ENCODE data around the gene MYRFL.
A peak's percentile ranks its signal among the peaks of the same experiment; 100 is the strongest.
"Not testable (repeated sequence)": the region's sequence is repeated elsewhere in the genome, so short reads cannot be mapped to it uniquely, and the experiment has no call there.

MYRFL gene

DNA sequence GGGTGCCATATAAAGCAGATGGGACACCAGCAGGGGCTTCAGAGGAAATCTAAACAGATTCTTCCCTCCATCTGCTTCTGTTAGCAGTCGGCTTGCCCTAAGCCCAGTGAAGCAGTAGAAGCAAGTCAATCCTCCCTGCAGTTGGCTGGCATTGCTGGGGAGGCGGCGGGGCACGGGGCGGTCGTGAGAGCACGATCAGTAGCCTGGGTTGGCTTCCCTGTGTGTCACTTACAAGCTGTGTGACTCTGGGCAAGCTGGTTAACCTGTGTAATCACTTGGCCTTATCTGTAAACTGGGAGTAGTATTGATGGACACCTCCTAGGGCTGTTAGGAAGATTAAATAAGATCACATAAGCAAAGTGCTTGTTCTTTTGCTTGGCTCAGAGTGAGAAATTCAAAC is 19.4 kb downstream of the MYRFL start:
- no peak for DNase-seq

DNA sequence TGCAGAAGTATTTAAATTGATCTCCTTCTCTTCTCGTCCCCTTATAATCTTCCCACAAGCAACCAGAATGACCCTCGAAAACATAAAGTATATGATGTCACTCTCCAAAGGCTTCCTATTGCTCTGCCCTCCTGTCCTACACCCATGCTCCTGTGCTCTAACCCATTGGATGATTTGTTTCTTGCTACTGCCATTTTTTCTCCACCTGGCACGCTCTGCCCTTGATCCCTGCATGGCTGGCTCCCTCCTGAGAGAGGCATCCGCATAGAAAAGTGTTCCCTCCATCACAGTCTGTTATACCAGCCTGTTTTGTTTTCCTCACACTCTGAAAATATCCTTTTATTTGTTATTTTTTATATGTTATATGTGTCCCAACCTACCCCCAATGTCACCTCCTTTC is 19.8 kb downstream of the MYRFL start:
- DNase-seq: no peak

DNA sequence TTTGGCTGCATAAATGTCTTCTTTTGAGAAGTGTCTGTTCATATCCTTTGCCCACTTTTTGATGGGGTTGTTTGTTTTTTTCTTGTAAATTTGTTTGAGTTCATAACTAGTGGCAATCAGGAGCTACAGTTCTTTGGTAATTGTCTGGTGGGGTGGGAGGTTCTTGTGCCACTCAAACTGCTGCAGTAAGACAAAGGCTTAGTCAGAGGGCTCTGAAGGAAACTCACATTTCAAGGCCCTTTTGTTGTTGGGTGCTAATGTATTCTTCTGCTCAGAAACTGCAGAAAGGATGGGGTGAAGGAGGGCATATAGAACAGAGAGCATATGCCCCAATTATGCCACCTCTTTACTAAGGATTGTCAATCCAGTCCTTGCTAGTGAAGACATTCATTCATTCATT is 21.9 kb downstream of the MYRFL start:
- no peak for DNase-seq

DNA sequence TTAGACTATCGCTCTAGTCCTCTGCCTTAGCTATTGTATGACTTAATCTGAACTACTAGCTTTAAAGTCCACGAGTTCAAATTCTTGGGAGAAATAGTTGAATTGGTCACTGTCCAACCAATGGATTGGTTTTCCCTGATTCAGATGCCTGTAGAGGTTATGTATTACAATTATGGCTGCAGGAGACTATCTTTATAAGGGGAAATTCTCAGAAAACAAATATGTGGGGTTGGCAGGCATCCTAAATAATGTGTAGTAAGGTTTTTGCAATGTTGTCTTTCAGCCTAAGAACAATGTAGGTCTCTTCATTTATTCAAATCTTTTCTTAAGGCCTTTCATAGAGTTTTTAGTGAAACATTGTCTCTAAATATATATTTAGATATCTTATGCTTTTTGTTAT is 26.9 kb downstream of the MYRFL start:
- no peak for DNase-seq

DNA sequence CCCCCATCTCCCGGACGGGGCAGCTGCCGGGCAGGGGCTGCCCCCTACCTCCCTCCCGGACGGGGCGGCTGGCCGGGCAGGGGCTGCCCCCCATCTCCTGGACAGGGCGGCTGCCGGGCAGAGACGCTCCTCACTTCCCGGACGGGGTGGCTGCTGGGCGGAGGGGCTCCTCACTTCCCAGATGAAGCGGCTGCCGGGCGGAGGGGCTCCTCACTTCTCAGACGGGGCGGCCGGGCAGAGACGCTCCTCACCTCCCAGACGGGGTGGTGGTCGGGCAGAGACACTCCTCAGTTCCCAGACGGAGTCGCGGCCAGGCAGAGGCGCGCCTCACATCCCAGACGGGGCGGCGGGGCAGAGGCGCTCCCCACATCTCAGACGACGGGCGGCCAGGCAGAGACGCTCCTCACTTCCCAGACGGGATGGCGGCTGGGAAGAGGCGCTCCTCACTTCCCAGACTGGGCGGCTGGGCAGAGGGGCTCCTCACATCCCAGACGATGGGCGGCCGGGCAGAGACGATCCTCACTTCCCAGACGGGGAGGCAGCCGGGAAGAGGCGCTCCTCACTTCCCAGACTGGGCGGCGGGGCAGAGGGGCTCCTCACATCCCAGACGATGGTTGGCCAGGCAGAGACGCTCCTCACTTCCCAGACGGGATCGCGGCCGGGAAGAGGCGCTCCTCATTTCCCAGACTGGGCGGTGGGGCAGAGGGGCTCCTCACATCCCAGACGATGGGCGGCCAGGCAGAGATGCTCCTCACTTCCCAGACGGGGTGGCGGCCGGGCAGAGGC is 28.3 kb downstream of the MYRFL start:
- DNase-seq: not testable (repeated sequence)

DNA sequence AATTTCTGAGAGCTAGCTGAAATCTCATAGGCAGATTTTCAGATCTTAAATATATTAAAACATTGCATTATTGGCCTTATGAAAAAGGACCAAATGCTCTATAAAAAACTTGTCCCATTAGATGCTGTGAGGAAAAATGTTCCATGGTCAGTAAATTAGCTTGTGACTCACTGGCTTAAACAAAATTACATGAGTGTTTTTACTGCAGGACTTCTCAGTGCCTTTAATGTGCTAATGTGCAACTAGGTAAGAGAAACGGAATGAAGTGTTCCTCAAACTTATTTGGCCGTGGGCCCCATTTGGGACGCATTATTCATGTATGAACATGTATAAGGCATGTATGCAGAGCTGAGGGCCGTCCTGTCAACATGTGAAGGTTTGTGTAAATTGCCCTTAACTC is 41.7 kb downstream of the MYRFL start:
- no peak for DNase-seq

DNA sequence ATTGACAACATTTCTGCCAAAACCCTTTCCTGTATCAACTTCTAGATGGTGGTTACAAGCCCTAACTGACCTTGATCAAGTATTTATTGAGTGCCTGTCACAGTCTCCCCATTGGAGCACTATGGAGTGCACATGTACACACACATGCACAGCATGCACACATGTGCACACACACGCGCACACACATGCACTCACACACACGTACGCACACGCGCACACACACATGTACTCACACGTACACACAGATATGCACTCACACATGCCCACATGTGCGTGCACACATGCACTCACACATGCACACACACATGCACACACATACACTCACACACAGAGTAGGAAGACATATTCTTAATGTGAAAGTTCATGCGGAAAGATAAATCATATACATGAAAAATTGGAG is 43.7 kb downstream of the MYRFL start:
- DNase-seq: no peak

DNA sequence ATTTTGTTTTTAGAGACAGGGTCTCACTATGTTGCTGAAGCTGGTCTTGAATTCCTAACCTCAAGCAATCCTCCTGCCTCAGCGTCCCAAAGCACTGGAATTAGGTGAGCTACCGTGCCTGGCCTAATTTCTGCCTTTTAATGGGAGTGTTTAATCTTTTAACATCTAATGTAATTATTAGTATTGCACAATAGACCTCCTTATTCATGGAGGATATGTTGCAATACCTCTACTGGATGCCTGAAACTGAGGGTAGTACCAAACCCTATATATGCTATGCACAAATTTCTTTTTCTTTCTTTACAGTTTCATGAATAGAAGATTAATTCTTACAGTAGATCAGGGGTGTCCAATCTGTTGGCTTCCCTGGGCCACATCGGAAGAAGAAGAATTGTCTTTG is 47.8 kb downstream of the MYRFL start:
- DNase-seq: no peak

DNA sequence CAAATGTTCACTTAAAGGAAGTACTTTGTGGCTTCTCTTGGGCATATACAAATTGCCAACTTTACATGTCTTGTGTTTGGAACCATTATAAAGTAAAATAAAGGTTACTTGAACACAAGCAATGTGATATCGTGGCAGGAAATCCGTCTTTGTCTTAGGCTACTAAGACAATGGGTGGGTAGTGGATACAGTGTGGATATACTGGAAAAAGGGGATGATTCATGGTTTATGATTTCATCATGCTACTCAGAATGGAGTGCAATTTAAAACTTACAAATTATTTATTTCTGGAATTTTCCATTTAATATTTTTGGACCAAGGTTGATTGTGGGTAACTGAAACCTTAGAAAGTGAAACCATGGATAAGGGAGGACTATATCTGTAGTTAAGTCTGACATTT is 48.4 kb downstream of the MYRFL start:
- DNase-seq: no peak

DNA sequence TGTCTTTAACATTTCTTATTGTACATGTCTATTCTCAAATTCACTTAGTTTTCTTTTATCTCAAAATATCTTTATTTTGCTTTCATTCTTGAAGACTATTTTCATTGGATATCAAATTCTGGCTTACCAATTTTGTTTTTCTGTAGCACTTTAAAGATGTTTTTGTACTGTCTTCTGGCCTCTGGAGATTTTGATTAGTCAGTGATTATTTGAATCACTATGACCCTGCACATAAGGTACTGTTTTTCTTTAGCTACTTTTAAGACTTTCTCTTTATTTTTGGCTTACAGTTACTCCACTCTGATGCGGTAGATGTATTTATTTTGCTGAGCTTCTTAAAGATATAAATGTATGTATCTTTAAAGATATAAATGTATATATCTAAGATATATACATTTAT is 49.6 kb downstream of the MYRFL start:
- DNase-seq: no peak

DNA sequence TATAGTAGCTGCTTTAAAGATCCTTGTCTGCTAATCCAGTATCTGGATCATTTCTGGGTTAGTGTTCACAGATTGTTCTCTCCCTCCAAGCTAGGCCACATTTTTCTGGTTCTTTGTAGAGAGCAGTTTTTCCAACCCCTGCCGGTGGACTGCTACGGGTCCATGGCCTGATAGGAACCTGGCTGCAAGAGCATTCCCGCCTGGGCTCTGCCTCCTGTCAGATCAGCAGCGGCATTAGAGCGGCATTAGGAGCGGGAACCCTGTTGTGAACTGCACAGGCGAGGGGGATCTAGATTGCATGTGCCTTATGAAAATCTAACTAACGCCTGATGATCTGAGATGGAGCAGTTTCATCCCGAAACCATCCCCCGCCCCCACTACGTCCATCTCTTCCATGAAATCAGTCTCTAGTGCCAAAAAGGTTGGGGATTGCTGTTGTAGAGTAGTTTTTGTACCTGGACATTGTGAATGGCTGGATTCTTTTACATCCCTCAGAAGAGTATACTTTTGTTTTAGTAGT is 50.4 kb downstream of the MYRFL start:
- DNase-seq: no peak

DNA sequence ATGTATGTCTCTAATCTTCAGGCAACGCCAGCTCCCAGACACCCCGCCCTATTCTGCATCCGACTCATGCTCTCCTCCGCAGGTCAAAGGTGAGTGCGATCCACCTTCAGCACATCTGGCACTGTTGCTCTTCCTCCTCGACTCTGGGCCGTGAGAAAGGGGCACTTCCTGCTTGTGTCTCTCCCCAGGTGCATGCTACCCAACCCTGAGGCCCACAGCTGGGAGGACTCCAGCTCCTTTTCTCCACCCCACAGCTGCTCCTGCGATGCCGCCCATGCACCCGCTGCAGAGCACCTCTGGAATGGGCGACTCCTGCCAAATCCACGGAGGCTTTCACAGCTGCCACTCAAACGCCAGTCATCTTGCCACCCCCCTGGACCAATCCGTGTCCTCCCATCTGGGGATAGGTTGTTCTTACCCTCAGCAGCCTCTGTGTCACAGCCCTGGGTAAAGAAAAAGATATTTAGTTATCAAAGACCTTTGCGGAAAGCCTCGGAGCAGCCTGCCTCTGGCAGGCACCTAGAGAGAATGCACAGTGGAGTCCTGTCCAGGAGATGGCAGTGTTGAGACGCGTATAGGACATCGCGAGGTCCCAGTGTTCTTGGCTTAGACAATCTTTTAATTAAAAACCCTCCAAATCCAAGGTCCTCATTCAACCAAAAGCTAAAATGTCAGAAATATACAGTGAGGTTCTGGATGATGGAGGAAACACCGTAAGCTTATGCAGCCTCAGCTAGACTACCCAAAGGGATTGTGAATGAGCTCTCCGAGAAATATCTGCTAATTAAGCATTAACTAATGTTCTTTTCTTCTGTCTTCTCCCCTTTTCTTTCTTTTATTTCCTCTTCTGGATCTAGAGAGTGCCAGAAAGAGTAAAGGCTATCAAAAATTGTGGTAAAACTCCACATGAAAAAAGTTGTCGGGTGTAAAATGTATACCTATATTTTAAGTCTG is 54.3 kb downstream of the MYRFL start:
- DNase-seq: peak; percentile 57

DNA sequence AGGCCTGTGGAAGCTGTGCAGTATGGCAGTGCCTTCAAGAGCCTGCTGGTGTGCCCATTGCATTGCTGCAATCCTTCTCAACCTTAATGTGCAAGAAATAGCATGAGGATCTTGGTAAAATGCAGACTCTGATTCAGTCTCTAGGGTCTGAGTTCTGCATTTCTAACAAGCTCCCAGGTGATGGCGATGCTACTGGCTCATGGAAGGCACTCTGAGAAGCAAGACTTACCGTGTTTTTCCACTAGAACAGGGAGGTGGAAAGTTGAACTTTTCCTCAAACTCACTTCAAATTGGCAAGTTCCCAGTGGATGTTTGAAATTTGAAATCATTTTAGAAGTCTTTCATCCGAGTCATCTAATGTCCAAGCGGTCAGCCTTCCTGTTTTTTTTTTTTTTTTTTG is 55.5 kb downstream of the MYRFL start:
- no peak for DNase-seq

DNA sequence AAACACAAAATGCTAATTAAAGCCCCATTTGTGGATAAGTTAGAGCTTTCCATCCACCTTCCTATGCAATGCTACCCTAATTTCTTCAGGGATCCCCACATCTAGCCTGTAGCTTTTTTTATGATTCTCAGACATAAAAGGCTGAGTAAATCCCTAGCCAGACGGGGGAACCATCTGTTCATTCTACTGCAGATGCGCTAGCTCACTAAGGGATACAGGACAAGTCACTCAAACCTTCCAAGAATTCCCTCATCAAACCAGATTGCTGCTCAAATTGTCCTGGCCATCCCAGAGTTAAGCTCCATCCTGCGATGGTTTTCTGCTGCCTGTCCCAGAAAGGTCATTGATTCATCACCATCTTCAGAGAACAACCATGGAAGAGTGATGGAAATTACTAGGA is 56.7 kb downstream of the MYRFL start:
- DNase-seq: no peak

DNA sequence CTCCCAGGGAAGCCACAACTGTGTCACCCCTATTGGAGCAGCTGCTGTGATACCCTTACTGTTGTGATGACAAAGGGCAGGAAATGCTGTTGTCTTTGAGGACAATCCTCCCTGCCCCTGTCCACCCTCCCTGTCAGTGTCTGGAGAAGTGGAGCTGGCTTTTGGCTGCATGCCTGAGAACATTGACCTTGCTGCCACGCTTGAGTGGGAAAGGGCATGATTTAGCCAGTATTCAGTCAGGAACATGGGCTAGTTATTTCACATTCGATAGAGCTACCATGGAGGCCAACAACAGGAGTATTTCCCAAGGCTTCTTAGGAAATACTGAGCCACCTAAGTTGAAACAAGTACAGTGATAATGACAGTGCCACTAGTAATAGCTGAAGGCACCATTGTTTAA is 59.4 kb downstream of the MYRFL start:
- no peak for DNase-seq

DNA sequence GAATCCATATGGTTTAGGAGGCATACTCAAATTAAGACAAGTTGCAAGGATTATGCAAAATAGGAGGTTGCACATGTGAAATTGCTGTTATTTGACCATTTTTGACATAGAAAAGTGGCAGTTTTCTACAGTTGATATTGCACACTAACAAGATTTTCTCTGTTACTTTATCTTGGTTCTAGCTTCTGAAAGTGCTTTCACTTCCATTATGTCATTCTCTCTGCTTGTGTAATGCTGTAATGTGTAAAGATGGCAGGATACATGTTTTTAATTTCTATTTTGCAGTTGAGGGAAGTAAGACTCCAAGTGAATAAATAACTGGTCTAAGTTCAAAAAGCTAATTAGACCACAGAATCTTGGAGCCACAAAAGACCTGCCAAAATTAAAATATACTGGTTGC is 60.6 kb downstream of the MYRFL start:
- DNase-seq: no peak

DNA sequence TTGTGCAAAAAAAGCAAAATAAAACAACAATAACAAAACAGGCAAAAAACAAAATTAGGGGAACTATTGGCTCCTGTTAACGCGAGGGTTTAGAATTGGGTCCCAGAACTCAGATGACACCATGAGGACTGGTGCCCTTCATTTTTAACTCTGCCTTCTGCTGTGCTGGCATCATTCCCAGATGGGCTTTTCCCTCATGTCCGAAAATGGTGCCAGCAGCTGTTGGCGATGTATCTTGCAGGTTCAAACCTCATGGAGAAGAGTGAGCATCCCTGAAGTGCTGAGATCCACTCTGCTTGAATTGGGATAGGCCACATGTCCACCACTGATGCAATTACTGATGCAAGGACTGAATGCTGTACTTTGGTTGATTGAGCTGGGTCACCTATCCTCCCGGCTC is 61.1 kb downstream of the MYRFL start:
- no peak for DNase-seq

DNA sequence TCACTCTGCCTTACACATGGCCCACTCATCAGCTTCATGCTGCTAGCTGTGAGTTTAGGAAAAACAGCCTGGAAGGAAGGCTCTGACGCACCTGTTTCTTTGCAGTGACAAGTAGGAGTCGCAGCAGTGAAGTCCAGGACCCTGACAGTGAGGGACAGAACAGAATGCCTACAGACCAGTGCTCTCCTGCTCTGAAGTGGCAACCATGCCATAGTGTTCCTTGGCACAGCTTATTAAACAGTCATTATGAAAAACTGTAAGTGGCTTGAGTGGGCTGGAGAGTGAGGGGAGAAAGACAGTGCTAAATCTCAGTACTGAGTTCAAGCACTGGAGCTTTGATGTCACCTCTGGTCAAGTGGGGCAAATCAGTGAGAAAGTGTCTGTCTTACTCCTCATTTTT is 61.7 kb downstream of the MYRFL start:
- DNase-seq: no peak

DNA sequence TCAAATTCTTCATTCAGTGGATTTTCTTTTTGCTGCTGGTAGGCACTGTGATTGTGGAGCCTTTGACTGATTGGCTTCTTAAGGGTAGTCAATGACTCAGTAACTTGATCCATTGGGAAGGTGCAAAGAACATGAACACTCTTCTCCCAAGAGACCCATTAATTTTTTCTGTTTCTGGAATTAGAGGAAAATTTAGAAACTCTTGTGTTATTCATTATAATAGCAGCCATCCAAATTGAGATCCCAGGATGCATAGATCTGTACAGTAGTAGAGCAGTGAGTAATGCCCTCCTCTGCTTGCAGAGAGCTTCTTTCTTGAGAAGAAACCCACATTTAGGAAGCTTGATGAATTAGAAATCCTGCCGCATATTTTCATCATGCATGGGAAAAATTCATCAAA is 63.9 kb downstream of the MYRFL start:
- no peak for DNase-seq

DNA sequence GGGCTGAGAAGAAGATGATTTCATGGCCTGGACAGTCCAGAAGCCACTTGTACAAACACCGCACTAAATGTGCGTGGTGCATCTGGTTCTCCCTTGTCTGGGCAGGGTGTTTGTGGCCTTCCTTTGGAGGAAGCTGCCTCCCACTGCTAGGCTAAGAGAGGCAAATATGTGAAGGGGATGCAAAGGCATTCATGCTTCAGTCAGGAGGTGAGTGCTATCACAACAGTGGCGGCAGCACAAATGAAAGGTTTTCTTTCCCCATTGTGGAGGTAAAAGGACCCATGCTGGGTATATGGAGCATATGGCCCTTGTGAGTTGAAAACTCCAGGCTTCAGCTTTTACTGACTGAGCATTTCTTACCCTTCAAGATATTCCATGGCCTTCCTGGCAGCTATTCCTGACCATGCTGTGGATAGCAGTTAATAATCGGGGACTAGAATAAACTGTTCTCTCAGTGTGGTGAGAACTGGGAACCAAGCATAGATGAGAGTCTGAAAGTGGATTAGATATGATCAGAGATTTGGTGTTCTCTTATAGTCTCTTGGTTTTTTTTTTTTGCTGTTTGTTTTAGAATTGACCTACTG is 69.9 kb downstream of the MYRFL start:
- no peak for DNase-seq

DNA sequence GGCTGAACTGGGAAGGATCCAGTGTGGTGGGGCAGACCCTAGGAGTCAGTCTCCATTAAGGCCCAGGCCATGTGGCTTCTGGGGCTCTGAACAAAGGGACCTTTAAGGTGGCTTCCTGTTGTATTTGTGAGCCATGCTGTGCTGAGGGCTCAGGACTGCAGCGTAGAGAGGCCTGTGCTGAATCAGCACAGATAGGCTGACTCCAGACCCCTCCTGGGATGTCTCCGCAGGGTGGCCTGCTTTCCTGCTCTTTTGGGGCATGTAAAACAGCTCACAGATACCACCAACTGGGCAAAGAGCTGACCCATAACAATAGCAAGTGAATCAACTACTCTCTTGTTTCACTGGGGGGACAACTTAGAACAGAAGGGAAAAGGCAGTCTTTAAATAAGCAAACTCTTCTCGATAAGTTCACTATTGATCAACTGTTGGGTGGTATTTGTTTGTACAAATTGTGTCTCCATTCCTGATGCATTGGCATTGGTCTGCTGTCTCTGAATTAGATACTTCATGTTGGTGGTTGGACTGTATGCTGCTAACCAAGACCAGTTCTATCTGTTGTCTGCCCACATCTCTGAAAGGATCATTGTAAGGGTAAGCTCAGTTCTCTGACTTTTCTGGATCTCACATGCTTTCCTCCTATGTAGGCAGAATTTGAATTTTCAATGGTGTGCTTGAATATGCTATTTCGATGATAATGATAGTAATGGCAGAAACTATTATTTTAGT is 71.8 kb downstream of the MYRFL start:
- no peak for DNase-seq

DNA sequence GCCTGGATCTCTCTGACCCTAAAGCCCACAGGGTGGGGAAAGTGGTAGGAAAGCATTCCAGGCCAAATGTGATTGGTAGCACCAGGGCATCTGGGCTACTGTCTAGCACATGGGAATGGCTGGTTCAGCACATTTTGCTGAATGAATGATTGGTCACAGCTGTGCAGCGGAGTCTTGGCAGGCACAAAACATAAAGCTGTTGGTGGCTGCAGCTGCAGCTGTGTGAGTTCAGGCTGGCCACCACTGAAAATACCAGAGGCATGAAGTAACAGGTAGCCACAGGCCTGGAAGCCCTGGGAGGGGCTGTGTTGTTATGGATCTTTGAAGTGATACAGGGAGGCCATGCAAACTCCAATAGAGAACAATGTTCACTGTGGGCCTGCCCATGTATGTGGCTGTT is 72.7 kb downstream of the MYRFL start:
- no peak for DNase-seq

DNA sequence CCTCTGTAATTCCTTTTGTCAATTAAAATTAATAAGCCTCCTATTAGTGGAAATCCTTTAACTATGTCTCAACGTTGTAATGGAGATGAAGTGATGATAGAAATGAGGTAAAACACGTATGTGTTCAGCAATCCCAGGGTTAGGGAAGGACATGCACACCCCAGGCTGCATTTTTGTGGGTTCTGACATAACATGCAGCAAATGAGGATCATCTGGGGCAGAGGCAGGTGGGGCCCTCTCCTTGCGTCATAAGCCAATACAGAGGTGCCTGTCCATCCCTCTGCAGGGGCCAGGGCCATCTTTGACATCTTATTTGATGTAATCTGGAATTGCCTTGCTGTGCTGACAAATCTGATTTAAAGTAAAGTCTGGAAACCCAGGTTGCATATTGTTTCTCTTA is 73.2 kb downstream of the MYRFL start:
- no peak for DNase-seq

Measured in stimulated activated CD4-positive, alpha-beta T cell treated with anti-CD3 and anti-CD28 coated beads, Interleukin-12 subunit alpha, Interleukin-12 subunit beta, amount 100 ng/mL, for 4 hours (primary cell).